ENCODE results near the gene GRIN2B. TPM values are rescaled to one million over a fixed set of nuclear protein-coding genes. Genes with fewer than 3 reads are reported as not detected.

Gene GRIN2B
- total RNA-seq, 4 donors from 2014 or later = 0.13 to 0.19 TPM; not detected in 2

- Histone ChIP-seq H3K4me1 (no peaks in the 10 kb centered on the region), H3K4me3 (no peak overlapping the region), H3K36me3 (no peaks in the 10 kb centered on the region), H3K27ac (no peak overlapping the region), H3K9me3 (no peaks in the 10 kb centered on the region), H3K27me3 (peaks cover 0 to 40% (median 0%) of the 10 kb centered on the region in 4 donors)
- 53% methylated on average over 6 of the region's 6 CpGs for WGBS, 2 donors
- TF ChIP-seq CTCF (IDR thresholded peaks at IDR 0.05) (no peak), POLR2A (IDR thresholded peaks at IDR 0.05) (no peak)
- DNase-seq = no peak
- intact Hi-C loops (cut with DNase I) = no loop called here
These were observed 19.4 kb downstream of the GRIN2B start for GRCh38 chr12:13961971-13962370.

GRCh38 chr12:13959131-13959723 lies 22.2 kb downstream of the GRIN2B start:
- TF ChIP-seq POLR2A (IDR thresholded peaks at IDR 0.05) (no peak), CTCF (IDR thresholded peaks at IDR 0.05) (no peak)
- Histone ChIP-seq H3K9me3 (no peaks in the 10 kb centered on the region), H3K27me3 (peaks cover 0 to 28% (median 0%) of the 10 kb centered on the region in 4 donors), H3K36me3 (no peaks in the 10 kb centered on the region), H3K27ac (no peak overlapping the region), H3K4me3 (no peak overlapping the region), H3K4me1 (no peaks in the 10 kb centered on the region)
- 55 to 57% methylated on average over 9 of the region's 9 CpGs for WGBS, 2 donors
- no peak for DNase-seq
- intact Hi-C loops (cut with DNase I) = no loop called here

- intact Hi-C loops (cut with DNase I) = no loop called here
- Histone ChIP-seq H3K27me3 (peaks cover 0 to 17% (median 0%) of the 10 kb centered on the region in 4 donors), H3K36me3 (no peaks in the 10 kb centered on the region), H3K4me3 (no peak overlapping the region), H3K27ac (no peak overlapping the region), H3K9me3 (no peaks in the 10 kb centered on the region), H3K4me1 (no peaks in the 10 kb centered on the region)
- WGBS, 2 donors = 77 to 87% methylated on average over 7 of the region's 9 CpGs
- no peak for DNase-seq
- TF ChIP-seq POLR2A (IDR thresholded peaks at IDR 0.05) (no peak), CTCF (IDR thresholded peaks at IDR 0.05) (no peak)
These were observed 23.8 kb downstream of the GRIN2B start for GRCh38 chr12:13957576-13957975.

GRCh38 chr12:13956060-13956590 lies 25.3 kb downstream of the GRIN2B start:
- peaks cover 0 to 14% (median 0%) of the 10 kb centered on the region in 4 donors for H3K27me3 ChIP-seq
- intact Hi-C loops (cut with DNase I) = no loop called here
- DNase-seq = no peak
- TF ChIP-seq CTCF (IDR thresholded peaks at IDR 0.05) (no peak), POLR2A (IDR thresholded peaks at IDR 0.05) (no peak)
- no peaks in the 10 kb centered on the region for H3K36me3 ChIP-seq
- H3K4me1 ChIP-seq = no peaks in the 10 kb centered on the region
- no peaks in the 10 kb centered on the region for H3K9me3 ChIP-seq
- no peak overlapping the region for H3K27ac ChIP-seq
- no peak overlapping the region for H3K4me3 ChIP-seq
- whole genome bisulfite sequencing, 2 donors = 76 to 79% methylated on average over 15 of the region's 15 CpGs

GRCh38 chr12:13952096-13952495 lies 29.3 kb downstream of the GRIN2B start:
- no peak for TF ChIP-seq CTCF (IDR thresholded peaks at IDR 0.05)
- TF ChIP-seq POLR2A (IDR thresholded peaks at IDR 0.05) = no peak
- 71 to 78% methylated on average over 7 of the region's 7 CpGs for WGBS, 2 donors
- DNase-seq = no peak
- peaks cover 0 to 5% (median 0%) of the 10 kb centered on the region in 4 donors for H3K27me3 ChIP-seq
- H3K4me1 ChIP-seq = no peaks in the 10 kb centered on the region
- no peaks in the 10 kb centered on the region for H3K9me3 ChIP-seq
- H3K36me3 ChIP-seq = no peaks in the 10 kb centered on the region
- no peak overlapping the region for H3K4me3 ChIP-seq
- no peak overlapping the region for H3K27ac ChIP-seq
- intact Hi-C loops (cut with DNase I) = no loop called here

Measured in esophagus squamous epithelium (tissue), 5 donors.